HEK293 (cell line): ENCODE results near the gene RRP1B.

Experiments
- CTCF ChIA-PET: fragments of 350-600 bp; formaldehyde crosslinking; extraction: SDS; loops from one replicate; lab custom pipeline; 2021; ENCODE audit warnings: antibody characterized with exemption; lab: Yijun Ruan, JAX
- POLR2A ChIA-PET: fragments of 300-600 bp; formaldehyde crosslinking; extraction: SDS; loops from one replicate; lab custom pipeline; 2020; ENCODE audit warnings: antibody characterized with exemption, inconsistent platforms; lab: Yijun Ruan, JAX
- H3K27ac ChIP-seq: fragments of 200-500 bp; sonication (Bioruptor generic); 2 replicates; pipeline ENCODE4 v1.5.1; 2014; ENCODE audit warnings: low read depth, low read length, control low read depth, inconsistent platforms; ENCODE audit errors: extremely low read depth
- H3K36me3 ChIP-seq, 2 experiments: fragments of 200-500 bp in 1 of 2; sonication (Bioruptor generic) in 1 of 2; 1 replicate in 1 of 2; 2 replicates in 1 of 2; pipeline ENCODE4 v1.5.1; 2014 to 2017; ENCODE audit warnings: inconsistent platforms in 2 of 2, low read length in 2 of 2; ENCODE audit not compliant: control insufficient read depth in 2 of 2, insufficient read depth in 1 of 2
- H3K4me1 ChIP-seq: fragments of 200-500 bp; sonication (Bioruptor generic); 2 replicates; pipeline ENCODE4 v1.5.1; 2014; ENCODE audit warnings: mild to moderate bottlenecking, low read length, inconsistent platforms; ENCODE audit not compliant: control insufficient read depth, insufficient read depth
- H3K4me3 ChIP-seq: 2 replicates; pipeline ENCODE4 v1.5.1; 2011; ENCODE audit warnings: low read depth, mild to moderate bottlenecking, control low read depth, low read length, moderate library complexity
- H3K9me3 ChIP-seq: fragments of 200-500 bp; sonication (Bioruptor generic); 2 replicates; pipeline ENCODE4 v1.5.1; 2014; ENCODE audit warnings: low read depth, low read length, inconsistent platforms; ENCODE audit not compliant: control insufficient read depth, insufficient read depth
- AEBP2 ChIP-seq: fragments of 450-650 bp; formaldehyde crosslinking; IDR thresholded peaks from 2 replicates; pipeline ENCODE4 v1.5.1; 2016; ENCODE audit warnings: missing biosample characterization, missing genetic modification characterization, borderline replicate concordance
- BCL11B ChIP-seq: fragments of 450-650 bp; formaldehyde crosslinking; IDR thresholded peaks from 2 replicates; pipeline ENCODE4 v1.5.1; 2016; ENCODE audit warnings: low read depth, missing biosample characterization, missing genetic modification characterization
- FEZF1 ChIP-seq: fragments of 450-650 bp; formaldehyde crosslinking; IDR thresholded peaks from 2 replicates; pipeline ENCODE4 v1.5.1; 2016; ENCODE audit warnings: missing biosample characterization, missing genetic modification characterization
- HOXC10 ChIP-seq: sonication (generic); formaldehyde crosslinking; IDR thresholded peaks from 2 replicates; pipeline ENCODE4 v1.8.1; 2023; ENCODE audit warnings: mild to moderate bottlenecking, missing genetic modification reagents
- OVOL3 ChIP-seq: fragments of 450-650 bp; formaldehyde crosslinking; IDR thresholded peaks from 2 replicates; pipeline ENCODE4 v1.5.1; 2016; ENCODE audit warnings: missing biosample characterization, missing genetic modification characterization
- ZNF121 ChIP-seq: fragments of 450-650 bp; formaldehyde crosslinking; IDR thresholded peaks from 2 replicates; pipeline ENCODE4 v1.5.1; 2016; ENCODE audit warnings: missing biosample characterization, missing genetic modification characterization
- ZNF169 ChIP-seq: fragments of 450-650 bp; formaldehyde crosslinking; IDR thresholded peaks from 2 replicates; pipeline ENCODE4 v1.5.1; 2016; ENCODE audit warnings: missing biosample characterization, missing genetic modification characterization
- ZNF24 ChIP-seq: fragments of 450-650 bp; formaldehyde crosslinking; IDR thresholded peaks from 2 replicates; pipeline ENCODE4 v1.5.1; 2016; ENCODE audit warnings: missing biosample characterization, missing genetic modification characterization
- ZNF248 ChIP-seq: fragments of 450-650 bp; formaldehyde crosslinking; IDR thresholded peaks from 2 replicates; pipeline ENCODE4 v1.5.1; 2017; ENCODE audit warnings: missing biosample characterization, missing genetic modification characterization
- ZNF335 ChIP-seq: fragments of 450-650 bp; formaldehyde crosslinking; conservative IDR thresholded peaks from 2 replicates; pipeline ENCODE4 v1.5.1; 2016; ENCODE audit warnings: missing biosample characterization, missing genetic modification characterization
- ZNF449 ChIP-seq: fragments of 450-650 bp; formaldehyde crosslinking; IDR thresholded peaks from 2 replicates; pipeline ENCODE4 v1.5.1; 2017; ENCODE audit warnings: missing biosample characterization, mild to moderate bottlenecking, missing genetic modification characterization, moderate library complexity
- ZNF510 ChIP-seq: fragments of 450-650 bp; formaldehyde crosslinking; IDR thresholded peaks from 2 replicates; pipeline ENCODE4 v1.5.1; 2018; ENCODE audit warnings: mild to moderate bottlenecking, missing genetic modification characterization, missing biosample characterization; ENCODE audit not compliant: insufficient replicate concordance
- ZNF529 ChIP-seq: fragments of 450-650 bp; formaldehyde crosslinking; IDR thresholded peaks from 2 replicates; pipeline ENCODE4 v1.5.1; 2017; ENCODE audit warnings: missing genetic modification characterization, missing biosample characterization; ENCODE audit not compliant: insufficient replicate concordance
- ZNF530 ChIP-seq: fragments of 450-650 bp; formaldehyde crosslinking; IDR thresholded peaks from 2 replicates; pipeline ENCODE4 v1.5.1; 2016; ENCODE audit warnings: low read depth, missing biosample characterization, missing genetic modification characterization
- ZNF677 ChIP-seq: fragments of 450-650 bp; IDR thresholded peaks from 2 replicates; pipeline ENCODE4 v1.5.0; 2018; ENCODE audit warnings: missing biosample characterization, mild to moderate bottlenecking, missing genetic modification characterization, moderate library complexity
- TF ChIP-seq, protein P1 (sequence below): sonication (generic); formaldehyde crosslinking; IDR thresholded peaks from 2 replicates; pipeline ENCODE4 v1.8.1; 2022; ENCODE audit warnings: mild to moderate bottlenecking, moderate library complexity, missing genetic modification reagents
- TF ChIP-seq, protein P2 (sequence below): fragments of 450-650 bp; formaldehyde crosslinking; IDR thresholded peaks from 2 replicates; pipeline ENCODE4 v1.5.0; 2017; ENCODE audit warnings: missing biosample characterization, missing genetic modification characterization, borderline replicate concordance
- TF ChIP-seq, protein P3 (sequence below): fragments of 450-650 bp; formaldehyde crosslinking; IDR thresholded peaks from 2 replicates; pipeline ENCODE4 v1.5.1; 2016; ENCODE audit warnings: missing biosample characterization, missing genetic modification characterization
- TF ChIP-seq, protein P4 (sequence below): fragments of 450-650 bp; formaldehyde crosslinking; IDR thresholded peaks from 2 replicates; pipeline ENCODE4 v1.5.1; 2017; ENCODE audit warnings: missing biosample characterization, missing genetic modification characterization

RRP1B gene

DNA sequence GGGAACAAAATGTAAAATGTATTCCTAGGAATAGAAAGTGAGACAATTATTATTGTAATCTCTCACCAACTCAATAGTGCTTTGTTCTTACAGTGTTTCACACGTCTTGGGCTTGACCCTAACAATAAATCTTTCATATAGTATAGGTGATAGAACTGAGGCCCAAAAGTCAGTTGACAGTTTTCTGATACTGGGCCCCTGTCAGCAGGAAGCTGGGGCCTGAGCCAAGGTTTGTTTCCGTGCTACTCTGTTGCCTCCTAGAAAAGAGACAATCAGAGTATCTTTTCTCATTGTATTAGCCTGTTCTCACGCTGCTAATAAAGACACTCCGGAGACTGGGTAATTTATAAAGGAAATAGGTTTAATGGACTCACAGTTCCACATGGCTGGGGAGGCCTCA is 5.0 kb downstream of the RRP1B start:
- H3K4me1 ChIP-seq: peaks cover 9% of the 10 kb centered on the region; the same call in 1 of the 2 replicates
- no peaks in the 10 kb centered on the region for H3K9me3 ChIP-seq
- TF ChIP-seq, protein P1, sequence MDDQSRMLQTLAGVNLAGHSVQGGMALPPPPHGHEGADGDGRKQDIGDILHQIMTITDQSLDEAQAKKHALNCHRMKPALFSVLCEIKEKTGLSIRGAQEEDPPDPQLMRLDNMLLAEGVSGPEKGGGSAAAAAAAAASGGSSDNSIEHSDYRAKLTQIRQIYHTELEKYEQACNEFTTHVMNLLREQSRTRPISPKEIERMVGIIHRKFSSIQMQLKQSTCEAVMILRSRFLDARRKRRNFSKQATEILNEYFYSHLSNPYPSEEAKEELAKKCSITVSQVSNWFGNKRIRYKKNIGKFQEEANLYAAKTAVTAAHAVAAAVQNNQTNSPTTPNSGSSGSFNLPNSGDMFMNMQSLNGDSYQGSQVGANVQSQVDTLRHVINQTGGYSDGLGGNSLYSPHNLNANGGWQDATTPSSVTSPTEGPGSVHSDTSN (CRISPR knock-in tag): no peak
- TF ChIP-seq, protein P2, sequence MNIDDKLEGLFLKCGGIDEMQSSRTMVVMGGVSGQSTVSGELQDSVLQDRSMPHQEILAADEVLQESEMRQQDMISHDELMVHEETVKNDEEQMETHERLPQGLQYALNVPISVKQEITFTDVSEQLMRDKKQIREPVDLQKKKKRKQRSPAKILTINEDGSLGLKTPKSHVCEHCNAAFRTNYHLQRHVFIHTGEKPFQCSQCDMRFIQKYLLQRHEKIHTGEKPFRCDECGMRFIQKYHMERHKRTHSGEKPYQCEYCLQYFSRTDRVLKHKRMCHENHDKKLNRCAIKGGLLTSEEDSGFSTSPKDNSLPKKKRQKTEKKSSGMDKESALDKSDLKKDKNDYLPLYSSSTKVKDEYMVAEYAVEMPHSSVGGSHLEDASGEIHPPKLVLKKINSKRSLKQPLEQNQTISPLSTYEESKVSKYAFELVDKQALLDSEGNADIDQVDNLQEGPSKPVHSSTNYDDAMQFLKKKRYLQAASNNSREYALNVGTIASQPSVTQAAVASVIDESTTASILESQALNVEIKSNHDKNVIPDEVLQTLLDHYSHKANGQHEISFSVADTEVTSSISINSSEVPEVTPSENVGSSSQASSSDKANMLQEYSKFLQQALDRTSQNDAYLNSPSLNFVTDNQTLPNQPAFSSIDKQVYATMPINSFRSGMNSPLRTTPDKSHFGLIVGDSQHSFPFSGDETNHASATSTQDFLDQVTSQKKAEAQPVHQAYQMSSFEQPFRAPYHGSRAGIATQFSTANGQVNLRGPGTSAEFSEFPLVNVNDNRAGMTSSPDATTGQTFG (tag by site-specific recombination): no peak
- no peak for TF ChIP-seq ZNF529 (tag by site-specific recombination)
- no peak for TF ChIP-seq ZNF24 (tag by site-specific recombination)
- no peak for TF ChIP-seq ZNF530
- TF ChIP-seq ZNF248 (tag by site-specific recombination): no peak
- no peak for TF ChIP-seq ZNF677 (tag by site-specific recombination)
- TF ChIP-seq ZNF121 (tag by site-specific recombination): no peak
- no peak for TF ChIP-seq ZNF169 (tag by site-specific recombination)
- TF ChIP-seq, protein P3, sequence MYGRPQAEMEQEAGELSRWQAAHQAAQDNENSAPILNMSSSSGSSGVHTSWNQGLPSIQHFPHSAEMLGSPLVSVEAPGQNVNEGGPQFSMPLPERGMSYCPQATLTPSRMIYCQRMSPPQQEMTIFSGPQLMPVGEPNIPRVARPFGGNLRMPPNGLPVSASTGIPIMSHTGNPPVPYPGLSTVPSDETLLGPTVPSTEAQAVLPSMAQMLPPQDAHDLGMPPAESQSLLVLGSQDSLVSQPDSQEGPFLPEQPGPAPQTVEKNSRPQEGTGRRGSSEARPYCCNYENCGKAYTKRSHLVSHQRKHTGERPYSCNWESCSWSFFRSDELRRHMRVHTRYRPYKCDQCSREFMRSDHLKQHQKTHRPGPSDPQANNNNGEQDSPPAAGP (tag by site-specific recombination): no peak
- no peak for TF ChIP-seq HOXC10
- no peak for TF ChIP-seq FEZF1 (tag by site-specific recombination)
- TF ChIP-seq AEBP2 (tag by site-specific recombination): no peak
- no peak for TF ChIP-seq OVOL3
- TF ChIP-seq ZNF449 (tag by site-specific recombination): no peak
- H3K4me3 ChIP-seq: no peak overlapping the region
- CTCF ChIA-PET: interaction anchor here (0.6 kb wide), 1 partner anchor 66 kb away, joined by 3 read pairs; no protein-coding TSS in a partner anchor
- no peak overlapping the region for H3K27ac ChIP-seq
- H3K36me3 ChIP-seq: peaks cover 20 to 59% of the 10 kb centered on the region in 2 experiments
- POLR2A ChIA-PET: no interaction called here

- ChIA-PET POLR2A (no interaction called here), CTCF (no interaction called here)
- Histone ChIP-seq H3K36me3 (peaks cover 26 to 73% of the 10 kb centered on the region in 2 experiments), H3K27ac (no peak overlapping the region), H3K9me3 (no peaks in the 10 kb centered on the region), H3K4me1 (peaks cover 7% of the 10 kb centered on the region; the same call in 1 of the 2 replicates), H3K4me3 (no peak overlapping the region)
- TF ChIP-seq ZNF335 (tag by site-specific recombination) (no peak), BCL11B (tag by site-specific recombination) (no peak), ZNF510 (tag by site-specific recombination) (no peak), HOXC10 (no peak)
- TF ChIP-seq, protein P4, sequence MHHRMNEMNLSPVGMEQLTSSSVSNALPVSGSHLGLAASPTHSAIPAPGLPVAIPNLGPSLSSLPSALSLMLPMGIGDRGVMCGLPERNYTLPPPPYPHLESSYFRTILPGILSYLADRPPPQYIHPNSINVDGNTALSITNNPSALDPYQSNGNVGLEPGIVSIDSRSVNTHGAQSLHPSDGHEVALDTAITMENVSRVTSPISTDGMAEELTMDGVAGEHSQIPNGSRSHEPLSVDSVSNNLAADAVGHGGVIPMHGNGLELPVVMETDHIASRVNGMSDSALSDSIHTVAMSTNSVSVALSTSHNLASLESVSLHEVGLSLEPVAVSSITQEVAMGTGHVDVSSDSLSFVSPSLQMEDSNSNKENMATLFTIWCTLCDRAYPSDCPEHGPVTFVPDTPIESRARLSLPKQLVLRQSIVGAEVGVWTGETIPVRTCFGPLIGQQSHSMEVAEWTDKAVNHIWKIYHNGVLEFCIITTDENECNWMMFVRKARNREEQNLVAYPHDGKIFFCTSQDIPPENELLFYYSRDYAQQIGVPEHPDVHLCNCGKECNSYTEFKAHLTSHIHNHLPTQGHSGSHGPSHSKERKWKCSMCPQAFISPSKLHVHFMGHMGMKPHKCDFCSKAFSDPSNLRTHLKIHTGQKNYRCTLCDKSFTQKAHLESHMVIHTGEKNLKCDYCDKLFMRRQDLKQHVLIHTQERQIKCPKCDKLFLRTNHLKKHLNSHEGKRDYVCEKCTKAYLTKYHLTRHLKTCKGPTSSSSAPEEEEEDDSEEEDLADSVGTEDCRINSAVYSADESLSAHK (tag by site-specific recombination): no peak
Measured at GRCh38 chr21:43665879-43666278, 6.5 kb downstream of the RRP1B start.
